GM19328 (cell line): Measurements from ENCODE around the gene FTL.
"Not testable (repeated sequence)": the region's sequence is repeated elsewhere in the genome, so short reads cannot be mapped to it uniquely, and the experiment has no call there.

Experiments
- ATAC-seq: cut with Tn5 transposase; IDR thresholded peaks from one replicate; pipeline ENCODE4 v1.9.1; 2021; ENCODE audit warnings: mild to moderate bottlenecking, moderate library complexity; ENCODE audit not compliant: unreplicated experiment

FTL gene

GRCh38 chr19:48965040-48965805, at the start of gene FTL:
Gene FTL, plus strand, starts transcription at chr19:48965309. Its CDS starts 199 bp downstream, at chr19:48965508.
- no peak for ATAC-seq

GRCh38 chr19:48915757-48916156, 49.4 kb upstream of the FTL start:
- no peak for ATAC-seq

GRCh38 chr19:48918071-48918470, 47.0 kb upstream of the FTL start:
- ATAC-seq = no peak

GRCh38 chr19:48918801-48919247, 46.3 kb upstream of the FTL start:
- ATAC-seq = no peak

- not testable (repeated sequence) for ATAC-seq
These were observed 45.8 kb upstream of the FTL start for GRCh38 chr19:48919271-48919670.

GRCh38 chr19:48920949-48921348, 44.2 kb upstream of the FTL start:
- ATAC-seq = no peak

GRCh38 chr19:48921721-48922500, 43.2 kb upstream of the FTL start:
- ATAC-seq = no peak

- no peak for ATAC-seq
These were observed 42.3 kb upstream of the FTL start for GRCh38 chr19:48922548-48923490.

GRCh38 chr19:48925240-48925843, 39.8 kb upstream of the FTL start:
- no peak for ATAC-seq

- ATAC-seq = not testable (repeated sequence)
These were observed 39.2 kb upstream of the FTL start for GRCh38 chr19:48925890-48926289.

- no peak for ATAC-seq
These were observed 38.2 kb upstream of the FTL start for GRCh38 chr19:48926909-48927308.

GRCh38 chr19:48927692-48928091, 37.4 kb upstream of the FTL start:
- ATAC-seq = not testable (repeated sequence)

- ATAC-seq = no peak
These were observed 36.7 kb upstream of the FTL start for GRCh38 chr19:48928164-48929025.

GRCh38 chr19:48933382-48933932, 31.7 kb upstream of the FTL start, which contains the start of gene DHDH:
Gene DHDH, plus strand, starts transcription at chr19:48933699. Its CDS starts 23 bp downstream, at chr19:48933722.
- no peak for ATAC-seq

- no peak for ATAC-seq
These were observed 30.3 kb upstream of the FTL start for GRCh38 chr19:48934837-48935236.

GRCh38 chr19:48935864-48936263, 29.2 kb upstream of the FTL start:
- no peak for ATAC-seq

- ATAC-seq = no peak
These were observed 26.9 kb upstream of the FTL start for GRCh38 chr19:48938256-48938655.

- no peak for ATAC-seq
These were observed 24.2 kb upstream of the FTL start for GRCh38 chr19:48940902-48941301.

GRCh38 chr19:48943081-48943480, 22.0 kb upstream of the FTL start:
- no peak for ATAC-seq
